GM21825 (cell line): Measurements from ENCODE around the gene CTSZ.
"Not testable (repeated sequence)": the region's sequence is repeated elsewhere in the genome, so short reads cannot be mapped to it uniquely, and the experiment has no call there.

Experiments
- ATAC-seq: cut with Tn5 transposase; IDR thresholded peaks from one replicate; pipeline ENCODE4 v1.9.1; 2021; ENCODE audit warnings: mild to moderate bottlenecking, moderate library complexity; ENCODE audit not compliant: unreplicated experiment

Gene CTSZ

GRCh38 chr20:58982406-58983114, 24.5 kb downstream of the CTSZ start:
- ATAC-seq: no peak

DNA sequence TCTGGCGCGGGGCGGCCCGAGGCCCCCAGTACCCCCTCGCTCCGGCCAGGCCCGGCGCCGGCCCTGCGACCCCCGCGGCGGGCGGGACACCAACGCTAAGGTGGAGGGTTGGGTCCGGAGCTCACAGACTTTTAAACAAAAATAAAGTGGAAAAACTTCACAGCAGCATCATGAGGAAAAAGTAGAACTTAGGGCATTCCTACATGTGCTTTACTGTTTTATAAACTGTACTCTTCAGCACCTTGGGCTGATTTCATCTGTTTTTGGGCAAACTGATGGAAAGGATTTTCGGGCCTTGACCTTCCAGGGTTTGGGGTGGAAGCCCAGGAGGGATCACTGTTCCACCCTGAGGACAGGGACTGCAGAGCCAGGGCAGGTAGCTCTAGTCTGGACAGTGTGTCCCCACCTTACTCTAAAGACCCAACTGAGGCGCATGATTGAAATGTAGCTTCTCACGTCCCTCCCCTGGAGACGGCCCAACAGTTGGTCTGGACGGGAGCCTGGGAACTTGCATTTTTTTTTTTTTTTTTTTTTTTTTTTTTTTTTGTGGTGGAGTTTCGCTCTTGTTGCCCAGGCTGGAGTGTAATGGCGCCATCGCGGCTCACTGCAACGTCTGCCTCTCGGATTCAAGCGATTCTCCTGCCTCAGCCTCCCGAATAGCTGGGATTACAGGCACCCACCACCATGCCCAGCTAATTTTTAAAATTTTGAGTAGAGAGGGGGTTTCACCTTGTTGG, 25.3 kb downstream of the CTSZ start:
- no peak for ATAC-seq

DNA sequence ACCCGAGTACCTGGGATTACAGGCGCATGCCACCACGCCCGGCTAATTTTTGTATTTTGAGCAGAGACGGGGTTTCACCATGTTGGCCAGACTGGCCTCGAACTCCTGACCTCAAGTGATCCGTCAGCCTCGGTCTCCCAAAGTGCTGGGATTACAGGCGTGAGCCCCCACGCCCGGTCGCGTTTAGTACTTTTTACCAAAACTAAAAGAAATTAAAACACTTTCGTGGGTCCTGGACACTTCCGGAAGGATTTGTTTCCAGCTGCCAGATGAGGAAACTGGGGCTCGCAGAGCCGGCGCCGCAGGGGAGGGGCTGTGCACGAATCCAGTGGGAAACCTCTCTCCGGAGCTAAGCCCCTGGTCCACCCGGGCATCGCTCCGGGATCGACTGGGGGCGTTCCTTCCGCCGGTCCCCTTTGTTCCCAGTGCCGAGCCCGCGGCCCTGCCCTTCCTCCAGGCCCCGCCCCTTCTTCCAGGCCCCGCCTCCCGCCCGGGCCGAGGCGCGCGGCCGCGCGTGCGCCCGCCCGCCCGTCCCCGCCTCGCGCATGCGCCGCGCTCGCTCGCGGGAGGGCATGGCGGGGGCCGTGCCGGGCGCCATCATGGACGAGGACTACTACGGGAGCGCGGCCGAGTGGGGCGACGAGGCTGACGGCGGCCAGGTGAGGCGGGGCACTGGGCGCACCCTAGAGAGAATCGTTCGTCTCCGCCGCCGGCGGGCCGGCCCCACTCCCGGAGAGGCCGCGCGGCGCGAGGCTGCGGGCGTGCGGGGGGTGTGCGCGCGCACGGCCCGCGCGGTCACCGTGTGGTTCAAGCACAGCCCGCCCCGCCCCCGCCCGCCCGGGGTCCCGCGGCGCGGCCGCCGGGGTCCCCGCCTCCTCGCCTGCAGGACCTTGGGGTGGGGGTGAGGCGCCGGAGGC, 26.1 kb downstream of the CTSZ start, which contains the start of gene NELFCD:
TSS of gene NELFCD (plus strand) at position 546 of the 917 bp plus-strand sequence. CDS start at position 600, 54 bp downstream.
- ATAC-seq: peak; percentile 71

- no peak for ATAC-seq
Measured at GRCh38 chr20:58978351-58979190, 28.5 kb downstream of the CTSZ start.

DNA sequence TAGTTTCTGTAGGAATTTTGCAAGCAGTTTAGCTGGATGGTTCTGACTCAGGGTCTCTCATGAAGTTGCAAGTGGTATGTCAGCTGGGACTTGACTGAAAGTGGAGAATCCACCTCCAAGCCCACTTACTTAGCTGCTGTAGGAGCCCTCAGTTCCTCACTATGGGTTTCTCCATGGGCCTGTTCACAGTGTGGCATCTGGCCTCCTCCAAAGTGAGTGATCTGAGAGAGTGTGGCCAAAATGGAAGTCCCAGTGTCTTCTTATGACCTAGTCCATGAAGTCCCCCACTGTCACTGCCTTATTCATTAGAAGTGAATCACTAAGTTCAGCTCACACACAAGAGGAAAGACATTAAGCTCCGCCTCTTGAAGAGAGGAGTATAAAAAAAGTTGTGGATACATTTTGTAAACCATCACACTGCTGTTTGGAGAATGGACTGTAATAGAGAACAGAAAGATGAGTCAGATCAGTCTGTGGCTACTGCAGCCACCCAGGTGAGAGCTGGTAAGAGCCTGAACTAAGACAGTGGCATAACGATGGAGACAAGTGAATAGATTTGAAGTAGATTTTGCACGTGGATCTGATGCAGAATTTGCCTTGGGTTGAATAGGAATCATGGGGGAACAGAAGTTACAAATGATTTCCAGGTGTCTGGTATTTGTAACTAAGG, 30.9 kb downstream of the CTSZ start:
- peak; percentile 35 for ATAC-seq

- ATAC-seq: no peak
Measured at GRCh38 chr20:58975353-58975752, 31.7 kb downstream of the CTSZ start.

GRCh38 chr20:58973866-58974265, 33.2 kb downstream of the CTSZ start:
- ATAC-seq: no peak

DNA sequence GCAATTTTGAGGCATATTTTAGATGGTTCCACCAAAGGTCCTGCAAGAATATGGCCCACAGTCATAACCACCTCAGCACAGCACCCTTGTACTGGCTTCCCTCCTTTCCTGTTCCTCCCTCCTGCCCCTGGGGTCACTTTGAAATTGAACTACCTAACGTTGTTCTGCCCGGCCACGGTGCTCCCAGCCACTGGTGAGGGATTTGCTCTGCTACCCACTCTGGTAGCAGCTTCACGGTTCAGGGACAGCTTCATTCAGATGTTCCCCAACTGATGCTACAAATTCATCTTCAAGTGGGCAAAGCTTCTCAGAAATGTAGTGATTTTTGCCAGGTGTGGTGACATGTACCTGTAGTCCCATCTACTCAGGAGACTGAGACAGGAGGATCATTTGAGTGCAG, 33.9 kb downstream of the CTSZ start:
- no peak for ATAC-seq

DNA sequence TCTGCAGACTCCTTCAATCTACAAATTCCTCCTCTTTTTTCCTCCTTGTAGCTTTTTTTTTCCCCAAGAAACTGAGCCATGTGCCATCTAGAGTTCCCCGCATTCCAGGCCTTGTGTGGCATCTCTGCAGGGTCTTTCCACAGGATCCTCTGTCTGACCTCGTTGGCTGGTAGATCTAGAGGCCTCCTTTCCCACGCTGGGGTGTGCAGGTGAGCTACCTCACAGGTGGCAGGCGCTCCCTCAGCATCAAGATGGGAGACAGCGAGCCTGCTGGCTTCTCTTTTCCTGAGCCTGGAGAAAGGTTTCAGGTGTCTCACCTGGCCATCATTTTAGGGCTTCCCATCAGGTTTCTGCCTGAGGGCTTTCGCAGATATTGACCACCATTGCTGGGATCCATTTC, 35.6 kb downstream of the CTSZ start:
- ATAC-seq: no peak

- no peak for ATAC-seq
Measured at GRCh38 chr20:58970146-58970545, 36.9 kb downstream of the CTSZ start.

DNA sequence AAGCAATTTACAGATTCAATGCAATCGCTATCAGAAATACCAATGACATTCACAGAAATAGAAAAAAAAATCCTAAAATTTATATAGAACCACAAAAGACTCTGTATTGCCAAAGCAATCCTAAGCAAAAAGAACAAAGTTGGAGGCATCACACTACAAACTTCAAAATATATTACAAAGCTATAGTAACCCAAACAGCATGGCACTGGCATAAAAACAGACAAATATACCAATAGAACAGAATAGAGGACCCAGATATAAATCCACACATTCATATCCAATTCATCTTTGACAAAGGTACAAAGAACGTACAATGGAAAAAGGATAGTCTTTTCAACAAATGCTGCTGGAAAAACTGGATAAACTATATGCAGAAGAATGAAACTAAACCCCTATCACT, 37.6 kb downstream of the CTSZ start:
- no peak for ATAC-seq

DNA sequence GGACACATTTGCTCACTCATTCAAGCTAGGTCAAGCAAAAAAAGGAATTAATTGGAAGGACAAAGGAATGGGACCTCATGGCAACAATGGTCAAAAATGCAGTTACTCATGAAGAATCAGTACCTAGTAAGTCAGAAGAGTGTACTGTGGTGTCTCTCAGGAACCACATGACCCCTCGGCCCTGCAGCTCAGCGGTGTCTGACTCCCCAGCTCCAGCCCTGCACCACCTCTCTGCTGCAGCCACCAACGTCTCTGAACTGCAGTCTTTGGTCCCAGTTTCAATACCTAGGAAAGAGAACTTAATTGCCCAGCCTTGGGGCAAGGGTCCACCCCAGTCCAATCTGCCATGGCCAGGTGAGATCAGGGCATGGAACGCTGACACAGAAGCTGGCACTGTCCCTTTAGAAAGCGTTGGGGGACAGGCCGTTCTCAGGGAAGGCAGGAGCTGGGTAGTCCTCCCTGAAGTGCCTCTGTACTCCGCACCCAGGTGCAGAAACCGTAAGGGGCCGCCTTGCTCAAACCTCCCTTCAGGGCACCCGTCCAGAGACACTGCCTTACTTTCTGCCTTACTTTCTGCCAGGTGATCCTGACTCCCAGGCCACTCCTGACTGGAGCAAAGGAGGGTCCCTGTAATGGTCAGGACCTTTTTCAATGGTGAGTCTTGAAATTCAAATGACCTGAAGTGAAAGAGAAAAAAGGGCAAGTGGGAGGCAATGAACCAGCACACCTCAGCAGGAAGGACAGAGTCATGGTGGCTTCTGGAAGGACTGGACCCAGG, 39.2 kb downstream of the CTSZ start:
- ATAC-seq: no peak

- no peak for ATAC-seq
Measured at GRCh38 chr20:58965270-58966064, 41.6 kb downstream of the CTSZ start.

DNA sequence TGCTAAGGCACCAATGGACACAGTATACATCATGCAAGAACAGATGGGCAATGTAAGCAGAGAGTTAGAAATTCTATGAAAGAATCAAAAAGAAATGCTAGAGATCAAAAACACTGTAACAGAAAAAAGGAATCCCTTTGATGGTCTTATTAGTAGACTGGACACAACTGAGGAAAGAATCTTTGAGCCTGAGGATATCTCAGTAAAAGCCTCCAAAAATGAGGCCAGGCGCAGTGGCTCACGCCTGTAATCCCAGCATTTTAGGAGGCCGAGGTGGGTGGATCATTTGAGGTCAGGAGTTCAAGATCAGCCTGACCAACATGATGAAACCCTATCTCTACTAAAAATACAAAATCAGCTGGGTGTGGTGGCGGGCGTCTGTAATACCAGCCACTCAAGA, 43.1 kb downstream of the CTSZ start:
- ATAC-seq: not testable (repeated sequence)

DNA sequence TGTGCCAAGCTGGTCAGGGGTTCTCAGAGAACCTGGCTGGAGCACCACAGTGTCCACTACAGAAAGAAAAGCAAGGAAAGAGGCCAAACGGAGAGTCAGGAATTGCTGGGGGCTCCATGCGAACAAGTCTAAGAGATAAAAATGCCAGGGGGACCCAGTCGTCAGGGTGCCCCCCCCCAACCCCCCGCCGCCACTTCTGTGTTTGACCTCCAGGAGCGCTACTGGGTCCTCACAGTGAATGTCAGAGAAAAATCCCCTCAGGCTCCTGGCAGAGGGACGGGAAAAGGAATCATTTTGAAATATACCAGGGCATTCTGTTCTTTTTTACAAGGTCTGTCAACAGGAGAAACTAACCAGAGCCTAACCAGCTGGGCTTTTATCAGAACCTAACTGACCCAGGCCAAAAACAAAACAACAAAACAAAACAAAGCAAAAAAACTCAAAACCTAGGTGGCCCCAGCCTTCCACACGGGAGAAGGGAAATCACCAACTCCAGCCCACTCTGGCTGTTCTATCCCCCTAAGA, 43.9 kb downstream of the CTSZ start:
- no peak for ATAC-seq

GRCh38 chr20:58959652-58960051, 47.4 kb downstream of the CTSZ start:
- no peak for ATAC-seq

DNA sequence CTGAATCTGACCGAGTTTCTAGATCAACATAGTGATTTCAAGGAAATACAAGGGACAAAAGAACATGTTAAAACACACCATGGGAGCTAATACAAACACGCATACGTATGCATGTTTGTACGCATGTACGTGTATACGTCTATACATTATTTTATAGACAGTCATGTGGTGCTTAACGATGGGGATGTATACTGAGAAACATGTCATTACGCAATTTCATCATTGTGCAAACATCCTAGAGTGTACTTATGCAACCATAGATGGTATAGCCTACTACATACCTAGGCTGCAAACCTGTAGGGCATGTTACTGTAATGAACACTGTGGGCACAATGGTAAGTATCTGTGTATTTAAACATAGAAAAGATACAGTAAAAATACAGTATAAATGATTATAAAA, 51.0 kb downstream of the CTSZ start:
- ATAC-seq: no peak

DNA sequence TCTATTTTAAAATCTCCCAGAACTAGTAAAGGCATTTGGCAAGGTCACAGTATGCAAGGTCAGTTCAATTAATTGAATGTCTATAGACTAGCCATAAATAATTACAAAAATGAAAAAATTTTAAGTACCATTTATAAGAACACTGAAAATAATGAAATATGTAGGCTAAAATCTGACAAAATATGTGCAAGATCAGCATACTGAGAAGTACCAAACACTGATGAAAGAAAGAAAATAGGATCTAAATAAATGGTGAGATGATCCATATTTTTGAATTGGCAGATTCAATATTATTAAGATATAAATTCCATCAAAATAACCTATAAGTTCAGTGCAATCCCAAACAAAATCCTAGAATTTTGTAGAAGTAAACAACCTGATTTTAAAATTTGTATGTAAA, 54.0 kb downstream of the CTSZ start:
- no peak for ATAC-seq
